ENCODE data around the gene NHSL2. TPM values are rescaled to one million over a fixed set of nuclear protein-coding genes. Genes with fewer than 3 reads are reported as not detected.

The NHSL2 gene
- total RNA-seq, 1 experiment from 2014 or later: 0.07 TPM

GRCh38 chrX:72133851-72134546 is 223.4 kb downstream of the NHSL2 start:
- Histone ChIP-seq H2AFZ (ENCODE audit: low read length) (no peak overlapping the region), H3K9me2 (replicated peaks; ENCODE audit: low read length) (no peaks in the 10 kb centered on the region), H4K20me1 (ENCODE audit: low read length) (no peaks in the 10 kb centered on the region), H3K27me3 (ENCODE audit: low read length) (peaks cover 12% of the 10 kb centered on the region), H3K4me1 (ENCODE audit: insufficient read depth, low read length) (no peaks in the 10 kb centered on the region; the same call in 1 of the 2 replicates), H3F3A (ENCODE audit: low read length, unreplicated experiment) (no peaks in the 10 kb centered on the region), H3K36me3 (ENCODE audit: low read depth, low read length) (no peaks in the 10 kb centered on the region), H3K4me3 (ENCODE audit: low read length) (no peak overlapping the region), H3K79me2 (ENCODE audit: low read length) (no peaks in the 10 kb centered on the region), H3K9me3 (ENCODE audit: low read length) (no peaks in the 10 kb centered on the region), H3K27ac (ENCODE audit: low read length) (no peak overlapping the region), H3K9ac (ENCODE audit: low read length) (no peak overlapping the region), H3K4me2 (ENCODE audit: low read length) (no peak overlapping the region)
- TF ChIP-seq EZH2 (IDR thresholded peaks at IDR 0.05; ENCODE audit: low read length, unreplicated experiment): no peak
- no peak for TF ChIP-seq EZH2phosphoT487 (IDR thresholded peaks at IDR 0.05; ENCODE audit: borderline replicate concordance, low read length)
- TF ChIP-seq CTCF (conservative IDR thresholded peaks at IDR 0.05; ENCODE audit: low read depth, low read length): no peak
- CTCF ChIA-PET: no interaction called here
- DNase-seq: no peak
- intact Hi-C loops (cut with micrococcal nuclease): no loop called here
- BruUV-seq (replicated peaks): no TSS peak
- POLR2A ChIA-PET (ENCODE audit: unreplicated experiment): no interaction called here
- ATAC-seq: no peak

- H3K79me2 ChIP-seq (ENCODE audit: low read length): no peaks in the 10 kb centered on the region
- H3K9me3 ChIP-seq (ENCODE audit: low read length): no peaks in the 10 kb centered on the region
- H3K4me1 ChIP-seq (ENCODE audit: insufficient read depth, low read length): peaks cover 5% of the 10 kb centered on the region
- H3K4me2 ChIP-seq (ENCODE audit: low read length): no peak overlapping the region
- no peaks in the 10 kb centered on the region for H3F3A ChIP-seq (ENCODE audit: low read length, unreplicated experiment)
- H3K27me3 ChIP-seq (ENCODE audit: low read length): peaks cover under 1% of the 10 kb centered on the region; the same call in 1 of the 2 replicates
- CTCF ChIA-PET: no interaction called here
- POLR2A ChIA-PET (ENCODE audit: unreplicated experiment): interaction anchor here (0.6 kb wide), 1 partner anchor 572 kb away, joined by 5 read pairs; no protein-coding TSS in a partner anchor
- no peak overlapping the region for H3K4me3 ChIP-seq (ENCODE audit: low read length)
- BruUV-seq (replicated peaks): no TSS peak
- TF ChIP-seq EZH2phosphoT487 (IDR thresholded peaks at IDR 0.05; ENCODE audit: borderline replicate concordance, low read length): no peak
- no peak for TF ChIP-seq EZH2 (IDR thresholded peaks at IDR 0.05; ENCODE audit: low read length, unreplicated experiment)
- TF ChIP-seq CTCF (conservative IDR thresholded peaks at IDR 0.05; ENCODE audit: low read depth, low read length): no peak
- H3K36me3 ChIP-seq (ENCODE audit: low read depth, low read length): no peaks in the 10 kb centered on the region
- no peak overlapping the region for H2AFZ ChIP-seq (ENCODE audit: low read length)
- H4K20me1 ChIP-seq (ENCODE audit: low read length): no peaks in the 10 kb centered on the region
- ATAC-seq: no peak
- intact Hi-C loops (cut with micrococcal nuclease): no loop called here
- H3K9me2 ChIP-seq (replicated peaks; ENCODE audit: low read length): no peaks in the 10 kb centered on the region
- DNase-seq: no peak
- no peak overlapping the region for H3K9ac ChIP-seq (ENCODE audit: low read length)
- no peak overlapping the region for H3K27ac ChIP-seq (ENCODE audit: low read length)
These were observed 227.3 kb downstream of the NHSL2 start for GRCh38 chrX:72137846-72138495.

GRCh38 chrX:72139538-72139937 is 228.9 kb downstream of the NHSL2 start:
- Histone ChIP-seq H3K4me1 (ENCODE audit: insufficient read depth, low read length) (peaks cover 5% of the 10 kb centered on the region), H3K9me2 (replicated peaks; ENCODE audit: low read length) (no peaks in the 10 kb centered on the region), H3K36me3 (ENCODE audit: low read depth, low read length) (no peaks in the 10 kb centered on the region), H3K9me3 (ENCODE audit: low read length) (no peaks in the 10 kb centered on the region), H3K79me2 (ENCODE audit: low read length) (no peaks in the 10 kb centered on the region), H3K4me2 (ENCODE audit: low read length) (no peak overlapping the region), H4K20me1 (ENCODE audit: low read length) (no peaks in the 10 kb centered on the region), H3K27me3 (ENCODE audit: low read length) (no peaks in the 10 kb centered on the region), H3K27ac (ENCODE audit: low read length) (no peak overlapping the region), H3F3A (ENCODE audit: low read length, unreplicated experiment) (no peaks in the 10 kb centered on the region), H3K4me3 (ENCODE audit: low read length) (no peak overlapping the region), H2AFZ (ENCODE audit: low read length) (no peak overlapping the region), H3K9ac (ENCODE audit: low read length) (no peak overlapping the region)
- ChIA-PET POLR2A (ENCODE audit: unreplicated experiment) (no interaction called here), CTCF (no interaction called here)
- no peak for ATAC-seq
- DNase-seq: no peak
- intact Hi-C loops (cut with micrococcal nuclease): no loop called here
- BruUV-seq (replicated peaks): no TSS peak
- no peak for TF ChIP-seq EZH2phosphoT487 (IDR thresholded peaks at IDR 0.05; ENCODE audit: borderline replicate concordance, low read length)
- TF ChIP-seq CTCF (conservative IDR thresholded peaks at IDR 0.05; ENCODE audit: low read depth, low read length): no peak
